ENCODE data around the gene BRWD1.

BRWD1 gene

DNA sequence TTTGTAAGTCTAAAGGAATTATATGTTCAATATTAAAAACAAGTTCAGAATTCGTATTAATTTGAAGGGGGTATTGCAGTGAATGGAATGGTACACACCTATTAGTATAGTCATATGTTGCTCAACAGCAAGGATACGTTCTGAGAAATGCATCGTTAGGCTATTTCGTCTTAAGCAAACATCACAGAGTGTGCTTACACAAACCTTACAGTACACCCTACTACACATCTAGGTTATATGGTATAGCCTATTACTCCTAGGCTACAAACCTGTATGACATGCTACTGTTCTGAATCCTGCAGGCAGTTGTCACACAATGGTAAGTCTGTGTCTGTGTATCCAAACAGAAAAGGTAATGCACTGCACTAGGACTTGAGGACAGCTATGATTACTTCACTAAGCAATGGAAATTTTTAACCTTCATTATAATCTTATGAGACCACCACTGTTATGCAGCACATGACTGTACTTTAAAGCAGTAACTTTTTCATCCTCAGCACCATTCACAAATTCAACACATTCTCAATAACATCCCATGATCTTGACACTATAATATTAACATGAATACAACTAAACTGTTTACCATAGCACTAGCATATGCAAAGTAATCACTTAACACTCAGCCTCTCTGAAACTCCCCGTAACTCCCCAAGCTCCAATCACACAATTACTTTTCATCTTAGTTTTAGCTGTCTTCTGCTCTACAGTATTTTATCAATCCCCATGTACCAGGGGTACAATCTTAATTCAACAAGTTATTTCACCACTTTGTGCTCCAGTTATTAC, 115.8 kb downstream of the BRWD1 start:
- no peak for DNase-seq (ENCODE audit: low read depth)

DNA sequence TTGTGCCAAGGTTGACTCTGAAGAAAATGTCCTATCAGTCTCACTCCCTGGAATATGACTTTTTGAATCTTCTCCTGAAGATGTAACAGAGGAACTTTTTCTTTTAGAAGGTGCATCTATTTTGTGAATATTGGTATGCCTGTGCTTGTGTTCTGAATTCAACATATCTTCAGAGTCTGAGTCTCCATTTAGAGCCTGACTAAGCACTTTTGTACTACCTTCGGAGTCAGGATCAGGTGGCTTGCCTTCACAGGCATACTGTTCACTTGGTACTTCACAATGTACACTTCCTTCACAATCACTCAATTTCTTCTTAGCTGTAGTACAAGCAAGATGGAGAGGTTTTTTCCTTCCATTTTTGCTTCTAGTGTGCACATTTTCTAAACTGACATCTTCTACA, 116.6 kb downstream of the BRWD1 start:
- no peak for DNase-seq (ENCODE audit: low read depth)

DNA sequence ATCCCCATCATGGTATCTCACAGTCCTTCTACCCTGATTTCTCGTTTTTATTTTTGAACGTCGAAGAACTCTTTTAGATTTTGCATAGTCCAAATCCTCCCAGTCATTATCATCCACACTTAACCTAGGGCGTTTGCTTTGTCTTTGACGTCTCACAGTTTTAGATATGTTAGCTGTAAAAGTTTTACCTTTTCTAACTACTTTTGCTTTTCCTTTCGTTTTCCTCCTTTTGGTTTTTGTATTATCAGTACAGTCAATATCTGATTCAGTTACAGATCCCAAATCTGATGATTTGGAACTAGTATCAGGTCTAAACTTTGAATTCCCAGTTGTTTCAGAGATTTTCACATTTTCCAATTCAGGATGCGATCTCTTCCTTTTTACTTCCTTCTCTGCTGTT, 117.1 kb downstream of the BRWD1 start:
- DNase-seq (ENCODE audit: low read depth) = no peak

DNA sequence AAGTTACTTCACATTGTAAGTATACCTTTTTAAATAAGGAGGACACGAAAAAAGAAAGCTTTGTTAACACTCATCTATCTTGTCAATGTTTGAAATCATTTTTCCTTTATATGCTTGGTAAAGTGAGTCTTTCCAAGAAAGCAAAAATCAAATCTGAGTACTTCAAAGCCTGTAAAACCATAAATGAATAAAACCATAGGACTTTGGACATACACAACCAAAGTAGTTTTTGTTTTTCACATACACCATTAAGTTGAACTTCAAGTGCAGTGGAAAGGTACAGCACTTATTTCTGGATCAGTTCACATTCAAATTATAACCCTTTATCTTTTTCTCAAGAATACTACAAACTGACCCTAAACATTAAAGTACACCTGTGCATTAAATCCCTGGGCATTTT, 120.1 kb downstream of the BRWD1 start:
- no peak for DNase-seq (ENCODE audit: low read depth)

DNA sequence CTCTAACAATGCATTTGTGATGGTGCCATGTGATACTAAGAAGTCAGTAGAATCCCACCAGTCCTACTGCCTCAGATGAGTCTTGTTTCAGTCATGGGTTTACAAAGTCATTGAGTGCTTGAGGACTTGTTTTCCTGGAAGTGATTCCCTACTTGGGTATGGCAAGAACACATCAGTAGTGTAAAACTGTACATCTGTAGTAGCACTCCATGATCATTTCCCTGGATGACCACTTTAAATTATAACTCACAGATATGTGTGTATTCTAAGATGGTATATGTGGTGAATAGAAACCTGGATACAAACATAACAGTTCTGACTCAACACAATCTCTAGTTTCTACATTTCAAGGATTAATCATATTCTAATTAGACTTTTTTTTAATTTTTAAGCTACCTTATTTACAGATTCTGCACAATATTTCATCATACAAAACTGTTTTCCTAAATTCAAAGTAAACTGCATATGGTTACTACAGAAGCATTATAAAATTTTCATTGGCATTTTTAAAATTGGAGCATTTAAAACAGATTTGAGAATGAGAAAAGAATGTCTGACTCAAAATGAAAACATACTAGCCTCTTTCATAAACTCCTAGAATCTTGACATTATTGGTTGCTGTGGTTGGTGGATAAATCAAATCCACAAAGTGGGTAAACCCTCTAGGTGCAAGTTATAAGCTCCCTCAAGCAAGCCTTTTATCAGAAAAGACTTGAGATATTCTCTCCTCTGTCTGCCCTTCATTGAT, 123.4 kb downstream of the BRWD1 start:
- DNase-seq (ENCODE audit: low read depth) = no peak

DNA sequence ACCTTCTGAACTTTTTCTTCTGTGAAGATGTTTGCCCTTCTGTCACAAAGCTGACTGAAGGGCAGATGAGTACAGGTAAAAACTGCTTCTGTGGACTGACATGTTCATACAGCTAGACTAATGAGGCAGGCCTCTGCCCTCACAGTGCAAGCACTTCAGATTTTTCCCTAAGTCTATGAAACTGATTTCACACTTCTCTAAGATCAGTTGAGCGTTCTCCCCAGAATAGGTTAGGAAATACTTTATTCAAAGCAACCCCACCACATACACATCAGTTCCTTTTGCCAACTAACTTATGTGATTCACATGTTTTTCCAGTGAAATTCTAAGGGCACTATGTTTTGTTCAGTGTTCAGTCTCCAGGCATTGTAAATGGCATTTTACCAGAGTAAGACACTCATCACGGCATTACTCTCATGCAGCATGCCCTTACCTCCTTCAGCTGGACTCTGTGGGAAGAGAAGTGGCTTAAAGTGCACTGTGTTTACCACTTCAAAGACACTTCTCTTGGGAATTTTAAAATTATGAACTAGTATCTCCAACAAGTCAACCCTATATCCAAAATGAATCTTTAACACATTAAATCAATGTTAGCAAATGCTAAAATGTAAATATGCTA, 124.8 kb downstream of the BRWD1 start:
- DNase-seq (ENCODE audit: low read depth) = no peak

DNA sequence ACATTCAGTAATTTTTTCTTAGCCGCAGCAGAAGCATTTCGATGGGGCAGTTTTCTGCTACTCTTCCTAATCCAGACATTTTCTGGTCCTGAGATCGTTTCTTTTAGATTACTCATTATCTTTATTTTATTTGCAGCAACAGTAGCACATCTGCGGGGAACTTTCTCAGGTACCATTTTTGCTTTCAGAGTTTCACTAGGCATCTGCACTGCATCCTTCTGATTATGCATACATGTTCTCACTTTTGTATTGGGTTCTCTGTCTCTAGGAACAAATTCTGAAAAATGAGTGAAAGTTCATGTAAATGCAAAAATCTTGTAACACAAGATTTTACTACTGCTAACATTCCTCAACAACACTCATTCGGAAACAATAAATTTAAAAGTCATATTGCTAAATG, 126.3 kb downstream of the BRWD1 start:
- DNase-seq (ENCODE audit: low read depth) = no peak

DNA sequence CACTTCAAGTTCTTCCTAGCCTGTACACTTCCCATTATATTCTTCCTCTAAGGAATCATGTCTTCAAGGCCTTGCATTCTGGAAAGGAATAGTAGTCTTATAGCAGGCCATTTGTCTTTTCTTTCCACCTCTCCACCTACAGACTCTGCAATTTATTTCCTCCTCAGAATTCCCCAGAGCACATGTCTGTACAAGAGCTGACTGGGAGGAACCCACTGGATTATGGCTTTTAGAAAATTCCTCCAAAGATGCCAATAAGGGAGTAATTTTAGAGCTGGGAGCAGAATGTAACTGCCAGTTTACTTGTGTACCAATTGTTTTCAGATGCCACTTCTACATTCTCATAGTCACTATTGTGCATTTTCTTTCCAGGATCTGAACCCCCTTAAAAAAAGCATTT, 126.8 kb downstream of the BRWD1 start:
- no peak for DNase-seq (ENCODE audit: low read depth)

DNA sequence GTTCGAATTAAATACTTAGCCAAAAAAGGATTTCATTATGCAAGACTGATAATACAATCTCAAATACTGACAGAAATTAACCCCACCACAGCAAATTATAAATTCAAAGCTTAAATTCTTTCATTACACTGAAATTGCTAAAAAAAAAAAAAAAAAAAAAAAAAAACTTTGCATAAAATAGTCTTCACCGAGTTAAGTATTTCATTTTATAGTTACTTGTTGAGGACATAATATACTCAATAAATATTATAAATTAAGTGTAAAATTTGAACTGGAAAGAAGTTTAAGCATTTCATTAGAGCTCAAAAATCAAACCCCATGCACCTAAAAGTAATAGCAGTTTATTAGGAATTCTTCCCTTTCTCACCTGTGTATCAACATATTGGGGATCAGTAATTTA, 128.3 kb downstream of the BRWD1 start:
- DNase-seq (ENCODE audit: low read depth) = no peak

DNA sequence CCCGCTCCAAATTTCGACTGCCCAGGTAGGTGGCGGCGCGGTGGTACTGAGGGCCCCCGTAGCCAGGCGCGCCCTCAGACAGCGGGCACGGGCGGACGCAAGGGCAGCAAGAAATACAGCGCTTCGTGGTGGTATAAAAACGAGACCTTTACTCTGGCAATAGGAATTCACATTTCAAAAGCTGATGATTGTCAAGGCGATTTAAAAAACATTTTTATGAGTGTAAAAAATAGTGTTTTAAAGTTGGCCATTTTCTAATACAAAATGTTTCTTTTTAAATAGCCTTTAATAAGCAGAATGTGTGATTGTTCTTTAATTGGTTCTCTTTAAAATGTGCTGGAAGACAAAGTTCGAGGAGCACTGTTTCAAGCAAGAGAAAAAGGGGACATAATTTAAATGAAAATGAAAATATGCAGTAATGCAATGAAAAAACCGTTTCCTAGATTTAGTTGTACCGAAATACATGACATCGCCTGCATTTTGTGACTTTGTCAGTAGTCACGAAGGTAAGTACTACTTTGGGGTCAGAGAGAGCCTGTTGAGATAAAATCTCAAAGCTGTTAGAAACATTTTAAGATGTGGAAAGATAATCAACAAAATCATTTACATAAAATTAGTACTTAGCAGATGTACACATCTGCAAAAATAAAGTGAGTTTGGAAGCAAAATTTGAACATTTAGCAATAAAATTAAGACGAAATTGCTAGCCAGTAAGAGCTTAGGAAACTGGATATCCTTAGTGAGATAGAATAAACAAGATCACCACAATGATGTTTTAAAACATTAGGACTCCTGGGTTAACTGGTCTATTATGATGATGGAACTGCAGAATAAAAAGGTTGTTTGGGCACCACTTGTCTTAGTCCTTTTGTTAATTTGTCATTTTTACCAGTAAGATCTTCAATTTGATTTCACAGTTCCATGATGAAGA, 129.1 kb downstream of the BRWD1 start:
- DNase-seq (ENCODE audit: low read depth) = no peak

DNA sequence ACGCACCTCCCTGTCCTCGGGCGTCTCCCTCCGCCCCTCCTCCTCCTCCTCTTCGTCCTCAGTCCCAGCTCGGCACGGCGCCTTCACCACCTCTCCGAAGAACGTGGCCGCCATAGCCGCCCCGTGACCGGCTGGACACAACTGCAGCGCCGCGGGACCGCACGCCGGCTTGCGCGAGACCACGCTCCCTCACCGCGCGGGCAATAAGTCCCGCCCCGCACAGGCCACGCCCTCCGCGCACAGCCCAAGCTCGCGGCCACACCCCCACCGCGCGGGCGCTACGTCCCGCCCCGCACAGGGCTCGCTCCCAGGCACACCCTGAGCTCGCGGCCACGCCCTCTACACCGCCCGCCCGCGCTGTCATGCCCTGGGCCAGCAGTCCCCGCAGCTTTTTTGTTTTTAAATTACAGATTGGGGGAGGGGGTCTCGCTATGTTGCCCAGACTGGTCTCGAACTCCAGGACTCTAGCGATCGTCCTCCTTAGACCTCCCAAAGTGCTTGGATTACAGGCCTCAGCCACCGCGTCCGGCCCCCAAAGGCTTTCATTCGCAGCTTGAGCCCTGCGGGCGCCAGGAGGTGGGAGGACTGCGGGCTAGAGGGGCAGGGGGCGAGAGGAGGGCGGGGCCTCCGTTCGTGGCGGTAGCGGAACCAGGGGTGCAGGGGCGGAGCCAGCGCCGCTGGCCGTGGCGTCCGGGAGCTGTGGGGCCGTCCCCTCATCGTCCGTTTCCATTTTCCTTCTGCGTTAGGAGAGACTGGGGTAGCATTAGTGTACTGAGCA, 130.0 kb downstream of the BRWD1 start, which contains the start of gene PSMG1:
PSMG1 (minus strand) TSS at position 180 of the 778 bp plus-strand sequence; CDS start at position 114, 66 bp downstream.
- DNase-seq (ENCODE audit: low read depth) = peak; percentile 93

DNA sequence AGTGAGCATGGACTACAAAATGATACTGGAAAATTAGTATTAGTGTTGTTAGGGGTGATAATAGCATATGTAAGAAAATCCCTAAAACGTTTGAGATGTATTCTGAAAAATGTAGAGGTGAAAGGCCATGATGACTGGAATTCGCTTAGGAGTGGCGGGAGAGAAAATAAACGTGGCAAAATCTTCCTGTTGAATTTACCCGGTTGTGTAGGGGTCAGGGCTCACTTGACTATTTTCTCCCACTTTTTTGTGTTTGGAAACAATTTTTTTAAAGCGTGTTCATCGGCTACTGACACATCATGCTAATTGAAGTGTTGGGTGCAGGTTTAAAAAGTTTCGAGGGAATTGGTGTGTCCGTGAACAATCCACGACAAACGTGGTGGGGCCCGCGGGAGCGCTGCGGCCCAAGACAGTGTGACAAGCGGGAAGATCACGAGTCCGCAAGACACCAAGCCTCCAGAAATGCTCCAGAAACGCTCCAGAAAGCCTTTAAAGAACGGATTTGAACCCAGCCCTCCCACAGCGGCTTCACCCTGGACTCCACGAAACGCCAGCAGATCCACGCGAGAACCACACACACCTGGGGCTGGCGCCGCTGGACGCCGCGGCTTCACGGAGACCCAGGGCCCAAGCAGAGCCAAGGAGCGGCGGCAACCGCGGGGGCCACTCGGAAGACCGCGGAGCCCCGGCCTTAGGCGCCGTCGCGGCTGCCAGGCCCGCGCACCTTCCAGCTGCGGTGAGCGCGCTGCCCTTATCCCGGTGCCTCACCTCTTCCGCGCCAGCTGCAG, 130.8 kb downstream of the BRWD1 start:
- no peak for DNase-seq (ENCODE audit: low read depth)

DNA sequence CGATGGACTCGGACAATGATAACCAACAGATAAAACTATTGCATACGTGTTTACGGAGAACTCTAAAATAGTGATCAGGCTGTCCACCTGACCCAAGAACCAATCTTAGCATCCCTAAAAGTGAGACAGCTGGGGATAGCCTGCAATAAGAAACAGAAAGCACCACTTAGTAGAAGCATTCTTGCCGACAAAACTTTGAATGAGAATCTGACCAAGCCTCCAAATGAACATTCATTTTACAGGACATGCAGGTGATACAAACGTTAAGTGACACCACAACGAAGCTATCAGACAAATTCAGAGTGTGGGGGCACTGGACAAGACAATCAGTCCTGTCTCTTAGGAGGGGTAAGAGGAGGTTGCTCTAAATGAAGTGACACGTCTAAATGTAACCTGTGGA, 131.4 kb downstream of the BRWD1 start:
- no peak for DNase-seq (ENCODE audit: low read depth)

DNA sequence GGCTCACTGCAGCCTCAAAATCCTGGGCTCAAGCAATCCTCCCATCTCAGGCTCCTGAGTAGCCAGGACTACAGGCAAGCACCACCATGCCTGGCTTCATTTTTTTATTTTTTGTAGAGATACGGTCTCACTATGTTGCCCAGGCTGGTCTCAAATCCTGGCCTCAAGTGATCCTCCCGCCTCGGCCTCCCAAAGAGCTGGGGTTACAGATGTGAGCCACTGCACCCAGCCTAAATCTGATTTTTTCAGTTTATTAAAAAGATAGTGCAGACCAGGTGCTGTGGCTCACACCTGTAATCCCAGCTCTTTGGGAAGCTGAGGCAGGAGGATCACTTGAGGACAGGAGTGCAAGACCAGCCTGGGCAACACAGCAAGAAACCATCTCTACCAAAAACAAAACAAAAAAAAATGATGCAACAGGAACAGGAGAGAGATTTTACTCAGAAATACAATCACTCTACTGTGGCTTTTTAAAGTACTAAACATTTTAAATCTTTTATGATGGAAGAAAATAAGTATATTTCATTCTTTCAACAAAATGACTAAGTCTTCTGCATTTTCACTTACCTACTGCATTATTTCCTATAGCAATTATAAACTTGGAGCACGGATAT, 132.1 kb downstream of the BRWD1 start:
- no peak for DNase-seq (ENCODE audit: low read depth)

DNA sequence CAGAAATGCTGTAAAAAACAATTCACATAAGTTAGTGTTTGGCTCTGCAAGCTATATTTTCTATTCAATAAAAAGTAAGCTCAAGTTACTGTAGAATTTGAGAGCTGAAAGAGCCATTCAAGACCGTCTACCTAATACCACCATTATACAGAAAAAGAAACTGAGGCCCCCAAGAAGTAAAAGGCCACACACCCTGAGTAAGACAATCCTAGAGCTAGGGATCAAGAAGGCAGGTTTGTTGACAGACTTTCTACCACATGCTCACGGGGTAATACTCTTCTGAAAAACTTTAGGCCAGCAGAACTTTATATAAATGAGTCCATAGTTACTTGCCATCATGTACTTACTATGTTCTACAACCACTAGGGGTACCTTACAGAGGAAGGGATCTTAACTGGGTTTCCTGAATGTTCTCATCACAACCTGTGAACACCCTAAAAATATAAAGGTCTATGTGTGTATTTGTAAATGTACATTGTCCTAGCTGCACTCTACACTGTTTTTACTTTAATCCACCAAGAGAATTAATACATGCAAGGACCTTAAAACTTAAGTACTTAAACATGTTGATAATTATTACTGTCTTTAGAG, 132.9 kb downstream of the BRWD1 start:
- no peak for DNase-seq (ENCODE audit: low read depth)

DNA sequence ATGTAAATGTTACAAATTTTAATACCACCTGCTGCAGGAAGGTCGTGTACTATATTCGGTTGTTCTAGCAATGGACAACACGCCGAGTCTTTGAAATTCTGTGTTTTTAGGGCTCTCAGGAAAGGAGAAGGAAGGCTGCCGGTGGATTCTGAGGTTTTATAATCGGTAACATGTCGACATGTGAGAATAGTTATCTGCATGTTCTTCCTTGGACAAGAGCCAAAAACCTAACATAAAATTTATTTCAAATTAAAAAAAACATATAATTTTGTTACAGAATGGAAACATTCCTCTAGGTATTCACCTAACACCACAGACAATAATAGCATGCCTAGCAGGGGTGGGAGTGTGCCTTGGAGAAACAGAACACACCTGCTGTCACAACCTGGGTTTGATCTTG, 135.0 kb downstream of the BRWD1 start:
- DNase-seq (ENCODE audit: low read depth) = no peak

DNA sequence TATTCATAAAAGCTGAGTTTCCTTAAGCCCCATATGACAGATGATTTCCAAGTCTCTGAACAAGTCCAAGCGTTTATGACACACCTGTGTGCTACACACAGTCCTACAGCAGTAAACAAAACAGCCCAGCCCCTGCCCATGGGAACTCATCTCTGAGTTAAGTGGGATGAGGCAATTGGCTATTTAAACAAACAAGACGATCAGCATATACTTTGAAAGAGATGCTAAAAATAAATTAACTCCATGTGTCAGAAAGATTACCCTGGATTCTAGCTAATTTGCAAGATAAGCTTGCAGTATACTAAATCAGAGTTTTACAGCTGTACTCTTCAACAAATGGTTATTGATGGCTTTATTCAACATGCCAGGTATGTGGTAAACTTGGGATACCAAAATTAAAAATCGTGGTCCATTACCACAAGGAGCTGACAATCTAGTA, 137.1 kb downstream of the BRWD1 start:
- no peak for DNase-seq (ENCODE audit: low read depth)

DNA sequence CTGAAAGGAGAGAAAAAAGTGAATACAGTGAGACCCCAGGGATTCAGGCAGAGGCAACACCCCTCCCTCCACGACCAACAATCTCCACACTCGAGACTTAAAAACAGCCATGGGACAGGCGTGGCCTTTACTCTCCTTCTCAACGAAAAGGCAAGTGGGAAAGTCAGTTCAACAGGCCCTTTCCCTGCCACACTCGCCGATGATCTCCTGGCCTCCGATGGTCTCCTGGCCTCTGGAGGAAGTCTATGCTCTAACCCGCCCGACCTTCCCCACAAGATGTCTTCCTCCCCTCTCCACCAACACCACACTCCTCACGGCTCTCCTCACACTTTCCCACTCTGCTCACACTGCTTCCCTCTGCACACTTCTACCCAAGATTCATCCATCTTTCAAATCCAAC, 137.8 kb downstream of the BRWD1 start:
- DNase-seq (ENCODE audit: low read depth) = no peak

DNA sequence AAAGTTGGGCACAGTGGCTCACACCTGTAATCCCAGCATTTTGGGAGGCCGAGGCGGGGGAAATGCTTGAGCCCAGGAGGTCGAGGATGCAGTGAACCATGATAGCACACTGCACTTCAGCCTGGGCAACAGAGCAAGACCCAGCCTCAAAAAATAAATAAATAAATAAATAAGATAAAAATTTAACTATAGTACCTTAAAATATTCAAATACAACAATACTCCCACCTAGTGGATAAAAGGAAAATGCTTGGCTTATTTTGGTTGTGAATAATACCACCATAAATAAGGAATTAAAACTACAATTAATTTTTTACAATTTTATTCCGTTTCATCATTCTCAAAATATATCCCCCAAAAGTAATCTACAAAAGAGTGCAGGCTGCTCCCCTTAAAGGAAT, 138.3 kb downstream of the BRWD1 start:
- no peak for DNase-seq (ENCODE audit: low read depth)
